H1 (cell line): Measurements from ENCODE around the gene CD300A. TPM values are rescaled to one million over a fixed set of nuclear protein-coding genes. Genes with fewer than 3 reads are reported as not detected.

Source experiments
- CTCF ChIA-PET: fragments of 300-600 bp; sonication (Branson Sonifier 250); formaldehyde crosslinking; loops from one replicate; lab custom pipeline; 2021; ENCODE audit not compliant: partially characterized antibody; lab: Charles Lee
- POLR2A ChIA-PET: fragments of 300-600 bp; sonication (Branson Sonifier 250); formaldehyde crosslinking; loops from one replicate; lab custom pipeline; 2021; ENCODE audit warnings: inconsistent platforms; ENCODE audit not compliant: partially characterized antibody; lab: Charles Lee
- DNase-seq, 2 experiments: peaks; one replicate each; pipeline versions ENCODE4 v3.0.0 to v3.0.0-alpha.2; 2010 to 2022; ENCODE audit warnings: low spot score in 2 of 2, low read depth in 1 of 2, mixed read lengths in 1 of 2
- FAIRE-seq: peaks from 2 replicates; lab custom pipeline; 2011; peaks lifted over from hg19 to GRCh38; lab: Jason Lieb, UNC
- H2AFZ ChIP-seq: 2 replicates; pipeline ENCODE4 v1.8.1; 2012; ENCODE audit warnings: low read length, inconsistent platforms
- H2AK5ac ChIP-seq: 2 replicates; pipeline ENCODE4 v1.6.1; 2013; ENCODE audit warnings: low read depth, low read length
- H2BK120ac ChIP-seq: replicated peaks from 2 replicates; pipeline ENCODE3; 2013; ENCODE audit warnings: low read depth, low read length, inconsistent platforms
- H2BK12ac ChIP-seq: 2 replicates; pipeline ENCODE4 v1.6.1; 2013; ENCODE audit warnings: low read depth, low read length
- H2BK15ac ChIP-seq: 2 replicates; pipeline ENCODE4 v1.6.1; 2013; ENCODE audit warnings: low read length
- H2BK20ac ChIP-seq: 2 replicates; pipeline ENCODE4 v1.6.1; 2013; ENCODE audit warnings: low read length
- H2BK5ac ChIP-seq: 2 replicates; pipeline ENCODE4 v1.6.1; 2013; ENCODE audit warnings: low read depth, low read length
- H3K14ac ChIP-seq: 2 replicates; pipeline ENCODE4 v1.6.1; 2013; ENCODE audit warnings: inconsistent platforms; ENCODE audit not compliant: insufficient read length
- H3K18ac ChIP-seq: 2 replicates; pipeline ENCODE4 v1.6.1; 2013; ENCODE audit warnings: low read length; ENCODE audit errors: extremely low read depth
- H3K23ac ChIP-seq: 2 replicates; pipeline ENCODE4 v1.6.1; 2013; ENCODE audit warnings: inconsistent platforms; ENCODE audit not compliant: insufficient read length
- H3K23me2 ChIP-seq: 2 replicates; pipeline ENCODE4 v1.6.1; 2013; ENCODE audit warnings: low read depth, low read length
- H3K27ac ChIP-seq: 2 replicates; pipeline ENCODE4 v1.6.1; 2011; ENCODE audit warnings: low read depth, low read length, inconsistent platforms
- H3K27me3 ChIP-seq, 4 experiments: replicated peaks in 1 of 4; 1 replicate in 1 of 4; 2 replicates in 3 of 4; pipeline versions ENCODE4 v1.6.1 to v1.8.1; 2011 to 2013; ENCODE audit warnings: low read length in 3 of 4, mild to moderate bottlenecking in 3 of 4, inconsistent platforms in 2 of 4, mixed read lengths in 2 of 4, moderate library complexity in 1 of 4; ENCODE audit not compliant: control insufficient read depth in 3 of 4, insufficient read depth in 3 of 4; ENCODE audit errors: extremely low read depth in 1 of 4
- H3K36me3 ChIP-seq, 4 experiments: 2 replicates each; pipeline versions ENCODE4 v1.6.1 to v1.8.1; 2011 to 2013; ENCODE audit warnings: mild to moderate bottlenecking in 4 of 4, low read length in 3 of 4, moderate library complexity in 2 of 4, control low read depth in 1 of 4, inconsistent platforms in 1 of 4; ENCODE audit not compliant: insufficient read depth in 4 of 4, control insufficient read depth in 2 of 4
- H3K4ac ChIP-seq: replicated peaks from 2 replicates; pipeline ENCODE3; 2013; ENCODE audit warnings: low read length, low read depth, mixed read lengths, inconsistent platforms; ENCODE audit not compliant: insufficient read length
- H3K4me1 ChIP-seq, 4 experiments: replicated peaks in 1 of 4; 1 replicate in 1 of 4; 2 replicates in 3 of 4; pipeline versions ENCODE4 v1.6.1 to v1.8.1; 2011 to 2013; ENCODE audit warnings: low read length in 3 of 4, inconsistent platforms in 2 of 4, mixed read lengths in 1 of 4; ENCODE audit not compliant: insufficient read depth in 4 of 4, control insufficient read depth in 3 of 4
- H3K4me2 ChIP-seq, 2 experiments: 2 replicates each; pipeline versions ENCODE4 v1.6.1 to v1.8.1; 2011 to 2013; ENCODE audit warnings: low read depth in 2 of 2, low read length in 2 of 2, control low read depth in 1 of 2, inconsistent platforms in 1 of 2, mild to moderate bottlenecking in 1 of 2; ENCODE audit not compliant: insufficient read depth in 1 of 2
- H3K4me3 ChIP-seq, 4 experiments: fragments of 200-600, 300-600 bp in 1 of 4; sonication (generic), shearing (Covaris generic), sonication (Bioruptor Twin) in 1 of 4; 2 replicates each; pipeline versions ENCODE4 v1.5.1 to v1.8.1; 2011 to 2016; ENCODE audit warnings: low read length in 4 of 4, low read depth in 3 of 4, control low read depth in 2 of 4, inconsistent platforms in 2 of 4, mild to moderate bottlenecking in 2 of 4, mixed read lengths in 1 of 4, moderate library complexity in 1 of 4; ENCODE audit not compliant: insufficient read depth in 2 of 4; ENCODE audit errors: extremely low read depth in 1 of 4
- H3K56ac ChIP-seq: replicated peaks from 2 replicates; pipeline ENCODE3; 2013; ENCODE audit warnings: low read depth, mild to moderate bottlenecking, mixed read lengths, low read length, inconsistent platforms; ENCODE audit not compliant: insufficient read length
- H3K79me1 ChIP-seq: 2 replicates; pipeline ENCODE4 v1.6.1; 2013; ENCODE audit warnings: low read depth, low read length, control low read depth
- H3K79me2 ChIP-seq, 2 experiments: 2 replicates each; pipeline versions ENCODE4 v1.6.1 to v1.8.1; 2012 to 2013; ENCODE audit warnings: low read length in 2 of 2, mild to moderate bottlenecking in 2 of 2, inconsistent platforms in 1 of 2; ENCODE audit not compliant: insufficient read depth in 2 of 2, control insufficient read depth in 1 of 2
- H3K9ac ChIP-seq, 4 experiments: replicated peaks in 1 of 4; 1 replicate in 1 of 4; 2 replicates in 3 of 4; pipeline versions ENCODE4 v1.6.1 to v1.8.1; 2011 to 2013; ENCODE audit warnings: low read depth in 3 of 4, low read length in 3 of 4, control low read depth in 2 of 4, mild to moderate bottlenecking in 2 of 4, moderate library complexity in 2 of 4, inconsistent platforms in 1 of 4; ENCODE audit errors: extremely low read depth in 1 of 4
- H3K9me3 ChIP-seq, 2 experiments: 2 replicates each; pipeline versions ENCODE4 v1.6.1 to v1.8.1; 2012 to 2013; ENCODE audit warnings: mild to moderate bottlenecking in 2 of 2, moderate library complexity in 2 of 2, control low read depth in 1 of 2, inconsistent platforms in 1 of 2, low read depth in 1 of 2, low read length in 1 of 2, mixed read lengths in 1 of 2; ENCODE audit not compliant: insufficient read depth in 2 of 2
- H4K20me1 ChIP-seq, 2 experiments: replicated peaks in 1 of 2; 2 replicates each; pipeline versions ENCODE3 to v1.8.1; 2011 to 2013; ENCODE audit warnings: inconsistent platforms in 2 of 2, low read length in 2 of 2, mild to moderate bottlenecking in 1 of 2; ENCODE audit not compliant: insufficient read depth in 2 of 2, control insufficient read depth in 1 of 2
- H4K5ac ChIP-seq: 2 replicates; pipeline ENCODE4 v1.6.1; 2013; ENCODE audit warnings: low read length, low read depth, mixed read lengths, inconsistent platforms; ENCODE audit not compliant: insufficient read length
- H4K8ac ChIP-seq: 2 replicates; pipeline ENCODE4 v1.8.0; 2013; ENCODE audit warnings: mild to moderate bottlenecking, moderate library complexity, low read length, inconsistent platforms; ENCODE audit not compliant: insufficient read depth; ENCODE audit errors: extremely low read depth
- H4K91ac ChIP-seq: replicated peaks from 2 replicates; pipeline ENCODE3; 2013; ENCODE audit warnings: low read length, mixed read lengths, inconsistent platforms; ENCODE audit not compliant: insufficient read length
- BACH1 ChIP-seq: IDR thresholded peaks from 2 replicates; pipeline ENCODE4 v1.6.1; 2012; ENCODE audit warnings: low read length, improper control_type of control experiment
- CBX8 ChIP-seq: fragments of 300-800, 300-1000 bp; sonication (generic); IDR thresholded peaks from 2 replicates; pipeline ENCODE4 v1.7.1; 2016; ENCODE audit warnings: low read depth, low read length, borderline replicate concordance
- CEBPB ChIP-seq: IDR thresholded peaks from 2 replicates; pipeline ENCODE4 v1.6.1; 2012; ENCODE audit warnings: low read depth, low read length
- CHD2 ChIP-seq: IDR thresholded peaks from 2 replicates; pipeline ENCODE4 v1.6.1; 2012; ENCODE audit warnings: low read length, improper control_type of control experiment
- EZH2 ChIP-seq: fragments of 200-600 bp; sonication (generic); IDR thresholded peaks from 2 replicates; pipeline ENCODE4 v1.7.1; 2012; ENCODE audit warnings: low read depth, mild to moderate bottlenecking, moderate library complexity, low read length, inconsistent platforms; ENCODE audit not compliant: severe bottlenecking
- GTF2F1 ChIP-seq: IDR thresholded peaks from 2 replicates; pipeline ENCODE4 v1.6.1; 2012; ENCODE audit warnings: low read depth, low read length, improper control_type of control experiment, borderline replicate concordance
- NANOG ChIP-seq: IDR thresholded peaks from 2 replicates; pipeline ENCODE4 v1.6.1; 2011; ENCODE audit warnings: low read length, low read depth, mild to moderate bottlenecking, inconsistent platforms; ENCODE audit not compliant: insufficient read depth, poor library complexity, severe bottlenecking
- NRF1 ChIP-seq: IDR thresholded peaks from 2 replicates; pipeline ENCODE4 v1.6.1; 2011; ENCODE audit warnings: mild to moderate bottlenecking, low read depth, low read length, improper control_type of control experiment
- POLR2A ChIP-seq, 2 experiments: IDR thresholded peaks; 1 replicate in 1 of 2; 2 replicates in 1 of 2; pipeline ENCODE4 v1.6.1; 2011; ENCODE audit warnings: low read depth in 2 of 2, low read length in 2 of 2, mild to moderate bottlenecking in 2 of 2; ENCODE audit errors: control extremely low read depth in 1 of 2
- POLR2AphosphoS5 ChIP-seq: IDR thresholded peaks from 2 replicates; pipeline ENCODE4 v1.6.1; 2011; ENCODE audit warnings: low read depth, low read length
- RXRA ChIP-seq: IDR thresholded peaks from 2 replicates; pipeline ENCODE4 v1.6.1; 2011; ENCODE audit warnings: low read depth, mild to moderate bottlenecking, low read length, moderate library complexity; ENCODE audit not compliant: insufficient read depth
- SP1 ChIP-seq: IDR thresholded peaks from 2 replicates; pipeline ENCODE4 v1.6.1; 2011; ENCODE audit warnings: low read depth, low read length
- USF2 ChIP-seq: IDR thresholded peaks from 2 replicates; pipeline ENCODE4 v1.6.1; 2011; ENCODE audit warnings: low read length, improper control_type of control experiment
- WGBS, 2 experiments: shearing (Covaris generic) in 1 of 2; methylation state at CpG; one replicate each; pipeline versions ENCODE4 v1.1.6 to v1.1.7; 2013 to 2015; ENCODE audit warnings: low lambda C conversion rate in 2 of 2, mixed read lengths in 2 of 2, inconsistent platforms in 1 of 2, low coverage in 1 of 2, missing lambda C conversion rate in 1 of 2; ENCODE audit not compliant: insufficient replicate concordance in 2 of 2, insufficient coverage in 1 of 2, insufficient read length in 1 of 2; ENCODE audit errors: extremely low coverage in 1 of 2, missing lambda C conversion rate in 1 of 2; 5-methylcytosine and 5-hydroxymethylcytosine counted together
- polyA plus RNA-seq, 7 experiments: library from polyadenylated mRNA; depleted of rRNA in 3 of 7; stranded (reverse) in 5 of 7; unstranded in 2 of 7; fragments of >200 nt in 5 of 7; fragments of 200-250 nt in 2 of 7; gene quantifications; 1 replicate in 5 of 7; 2 replicates in 1 of 7; 4 replicates in 1 of 7; pipeline versions ENCODE4 v1.2.1 to v1.2.3, GENCODE V29; 2011 to 2013; ENCODE audit warnings: missing spikeins in 2 of 7, mixed read lengths in 2 of 7
- total RNA-seq: library from RNA; stranded (reverse); fragmentation: NEBNext Ultra II Directional; extraction: Animal tissue kit (Norgen Biotek cat#: 25700); gene quantifications from 2 replicates; pipeline ENCODE4 v1.2.1, GENCODE V29; 2021

Gene CD300A
- total and polyA plus RNA-seq, 2 of the 8 experiments (the other 6 are each of a cell fraction or from before 2014, with no cell fraction given): 0.52 to 1.3 TPM

GRCh38 chr17:74512036-74512435 is 45.6 kb downstream of the CD300A start:
- WGBS, 2 experiments: 73% methylated on average over 2 of the region's 2 CpGs; no CpG with 5 or more reads in 1 of the 2 experiments
- H2BK20ac ChIP-seq: no peak overlapping the region
- H4K20me1 ChIP-seq: no peaks in the 10 kb centered on the region
- H3K9ac ChIP-seq: no peak overlapping the region
- H2AK5ac ChIP-seq: no peak overlapping the region
- H3K4me1 ChIP-seq: no peaks in the 10 kb centered on the region
- no peaks in the 10 kb centered on the region for H3K36me3 ChIP-seq
- CTCF ChIA-PET: interaction anchor here (0.6 to 1.7 kb wide), 7 partner anchors 9 to 149 kb away, joined by 3 to 7 read pairs (median 3); partner anchors contain the start of gene GPR142
- H4K8ac ChIP-seq: no peak overlapping the region
- no peak overlapping the region for H2BK5ac ChIP-seq
- no peak overlapping the region for H3K56ac ChIP-seq
- H3K23ac ChIP-seq: no peak overlapping the region
- POLR2A ChIA-PET: interaction anchor here (1.4 kb wide), 1 partner anchor 15 kb away, joined by 3 read pairs; no protein-coding TSS in a partner anchor
- no peak overlapping the region for H3K4me2 ChIP-seq
- H3K23me2 ChIP-seq: peaks cover 2% of the 10 kb centered on the region; the same call in 1 of the 2 replicates
- no peak overlapping the region for H2BK12ac ChIP-seq
- DNase-seq (no peak), FAIRE-seq (no peak)
- H3K79me2 ChIP-seq: no peaks in the 10 kb centered on the region
- H2AFZ ChIP-seq: no peak overlapping the region
- H3K27ac ChIP-seq: no peak overlapping the region
- no peak overlapping the region for H2BK15ac ChIP-seq
- no peak overlapping the region for H4K5ac ChIP-seq
- H3K14ac ChIP-seq: no peak overlapping the region
- no peak overlapping the region for H4K91ac ChIP-seq
- H3K4ac ChIP-seq: no peak overlapping the region
- peaks cover 9 to 18% of the 10 kb centered on the region in 2 experiments for H3K9me3 ChIP-seq
- no peak overlapping the region for H3K4me3 ChIP-seq
- no peak for TF ChIP-seq NANOG
- no peak for TF ChIP-seq POLR2A (IDR thresholded peaks at IDR 0.05; ENCODE audit: control extremely low read depth in 1 of 2, low read depth in 2 of 2, low read length in 2 of 2)
- TF ChIP-seq POLR2AphosphoS5: no peak
- TF ChIP-seq CBX8: no peak
- TF ChIP-seq EZH2: no peak
- no peak for TF ChIP-seq NRF1
- TF ChIP-seq BACH1: no peak
- TF ChIP-seq CHD2: no peak
- TF ChIP-seq RXRA: no peak
- TF ChIP-seq SP1: no peak
- TF ChIP-seq USF2: no peak
- TF ChIP-seq GTF2F1: no peak
- no peak for TF ChIP-seq CEBPB
- H3K79me1 ChIP-seq: no peaks in the 10 kb centered on the region
- no peak overlapping the region for H2BK120ac ChIP-seq
- no peak overlapping the region for H3K18ac ChIP-seq
- H3K27me3 ChIP-seq: peaks cover 0 to 2% (median 0%) of the 10 kb centered on the region in 4 experiments; a peak in 1 of 7 replicates
